HL-60 (cell line): ENCODE data around the gene CDC42EP3.

Experiments
- POLR2AphosphoS5 ChIP-seq: IDR thresholded peaks from 2 replicates; pipeline ENCODE4 v1.6.1; 2012; ENCODE audit warnings: low read depth
- TF ChIP-seq, protein P1 (sequence below): IDR thresholded peaks from one replicate; pipeline ENCODE4 v1.5.1; 2011; ENCODE audit warnings: low read length, control low read depth, inconsistent platforms; ENCODE audit not compliant: insufficient read depth
- TF ChIP-seq, protein P2 (sequence below): IDR thresholded peaks from 2 replicates; pipeline ENCODE4 v1.6.1; 2012; ENCODE audit warnings: low read depth; ENCODE audit not compliant: insufficient replicate concordance

DNA sequence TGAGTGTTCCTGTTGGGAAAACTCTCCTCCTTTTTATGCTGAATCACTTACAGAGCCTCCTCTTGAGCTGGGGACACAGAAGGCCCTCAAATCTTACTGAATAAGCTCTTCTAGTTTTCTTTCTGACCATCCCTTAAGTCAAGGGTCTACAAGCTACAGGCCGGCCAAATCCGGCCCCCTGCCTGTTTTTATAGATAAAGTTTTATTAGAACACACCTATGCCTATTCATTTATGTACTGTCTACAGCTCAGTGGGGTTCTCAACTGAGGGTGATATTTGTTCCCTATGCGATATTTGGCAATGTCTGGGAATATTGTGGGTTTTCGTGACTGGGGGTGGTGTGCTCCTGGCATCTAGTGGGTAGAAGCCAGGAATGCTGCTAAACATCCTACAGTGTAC lies 14.0 kb downstream of the CDC42EP3 start:
- TF ChIP-seq, protein P1, sequence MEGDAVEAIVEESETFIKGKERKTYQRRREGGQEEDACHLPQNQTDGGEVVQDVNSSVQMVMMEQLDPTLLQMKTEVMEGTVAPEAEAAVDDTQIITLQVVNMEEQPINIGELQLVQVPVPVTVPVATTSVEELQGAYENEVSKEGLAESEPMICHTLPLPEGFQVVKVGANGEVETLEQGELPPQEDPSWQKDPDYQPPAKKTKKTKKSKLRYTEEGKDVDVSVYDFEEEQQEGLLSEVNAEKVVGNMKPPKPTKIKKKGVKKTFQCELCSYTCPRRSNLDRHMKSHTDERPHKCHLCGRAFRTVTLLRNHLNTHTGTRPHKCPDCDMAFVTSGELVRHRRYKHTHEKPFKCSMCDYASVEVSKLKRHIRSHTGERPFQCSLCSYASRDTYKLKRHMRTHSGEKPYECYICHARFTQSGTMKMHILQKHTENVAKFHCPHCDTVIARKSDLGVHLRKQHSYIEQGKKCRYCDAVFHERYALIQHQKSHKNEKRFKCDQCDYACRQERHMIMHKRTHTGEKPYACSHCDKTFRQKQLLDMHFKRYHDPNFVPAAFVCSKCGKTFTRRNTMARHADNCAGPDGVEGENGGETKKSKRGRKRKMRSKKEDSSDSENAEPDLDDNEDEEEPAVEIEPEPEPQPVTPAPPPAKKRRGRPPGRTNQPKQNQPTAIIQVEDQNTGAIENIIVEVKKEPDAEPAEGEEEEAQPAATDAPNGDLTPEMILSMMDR = no peak
- TF ChIP-seq, protein P2, sequence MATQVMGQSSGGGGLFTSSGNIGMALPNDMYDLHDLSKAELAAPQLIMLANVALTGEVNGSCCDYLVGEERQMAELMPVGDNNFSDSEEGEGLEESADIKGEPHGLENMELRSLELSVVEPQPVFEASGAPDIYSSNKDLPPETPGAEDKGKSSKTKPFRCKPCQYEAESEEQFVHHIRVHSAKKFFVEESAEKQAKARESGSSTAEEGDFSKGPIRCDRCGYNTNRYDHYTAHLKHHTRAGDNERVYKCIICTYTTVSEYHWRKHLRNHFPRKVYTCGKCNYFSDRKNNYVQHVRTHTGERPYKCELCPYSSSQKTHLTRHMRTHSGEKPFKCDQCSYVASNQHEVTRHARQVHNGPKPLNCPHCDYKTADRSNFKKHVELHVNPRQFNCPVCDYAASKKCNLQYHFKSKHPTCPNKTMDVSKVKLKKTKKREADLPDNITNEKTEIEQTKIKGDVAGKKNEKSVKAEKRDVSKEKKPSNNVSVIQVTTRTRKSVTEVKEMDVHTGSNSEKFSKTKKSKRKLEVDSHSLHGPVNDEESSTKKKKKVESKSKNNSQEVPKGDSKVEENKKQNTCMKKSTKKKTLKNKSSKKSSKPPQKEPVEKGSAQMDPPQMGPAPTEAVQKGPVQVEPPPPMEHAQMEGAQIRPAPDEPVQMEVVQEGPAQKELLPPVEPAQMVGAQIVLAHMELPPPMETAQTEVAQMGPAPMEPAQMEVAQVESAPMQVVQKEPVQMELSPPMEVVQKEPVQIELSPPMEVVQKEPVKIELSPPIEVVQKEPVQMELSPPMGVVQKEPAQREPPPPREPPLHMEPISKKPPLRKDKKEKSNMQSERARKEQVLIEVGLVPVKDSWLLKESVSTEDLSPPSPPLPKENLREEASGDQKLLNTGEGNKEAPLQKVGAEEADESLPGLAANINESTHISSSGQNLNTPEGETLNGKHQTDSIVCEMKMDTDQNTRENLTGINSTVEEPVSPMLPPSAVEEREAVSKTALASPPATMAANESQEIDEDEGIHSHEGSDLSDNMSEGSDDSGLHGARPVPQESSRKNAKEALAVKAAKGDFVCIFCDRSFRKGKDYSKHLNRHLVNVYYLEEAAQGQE = no peak
- no peak for TF ChIP-seq POLR2AphosphoS5
